GM18861 (cell line): ENCODE results near the gene ITPKB.
"Not testable (repeated sequence)": the region's sequence is repeated elsewhere in the genome, so short reads cannot be mapped to it uniquely, and the experiment has no call there.

ENCODE experiments used
- ATAC-seq: cut with Tn5 transposase; IDR thresholded peaks from one replicate; pipeline ENCODE4 v1.9.1; 2021; ENCODE audit not compliant: unreplicated experiment

The ITPKB gene

DNA sequence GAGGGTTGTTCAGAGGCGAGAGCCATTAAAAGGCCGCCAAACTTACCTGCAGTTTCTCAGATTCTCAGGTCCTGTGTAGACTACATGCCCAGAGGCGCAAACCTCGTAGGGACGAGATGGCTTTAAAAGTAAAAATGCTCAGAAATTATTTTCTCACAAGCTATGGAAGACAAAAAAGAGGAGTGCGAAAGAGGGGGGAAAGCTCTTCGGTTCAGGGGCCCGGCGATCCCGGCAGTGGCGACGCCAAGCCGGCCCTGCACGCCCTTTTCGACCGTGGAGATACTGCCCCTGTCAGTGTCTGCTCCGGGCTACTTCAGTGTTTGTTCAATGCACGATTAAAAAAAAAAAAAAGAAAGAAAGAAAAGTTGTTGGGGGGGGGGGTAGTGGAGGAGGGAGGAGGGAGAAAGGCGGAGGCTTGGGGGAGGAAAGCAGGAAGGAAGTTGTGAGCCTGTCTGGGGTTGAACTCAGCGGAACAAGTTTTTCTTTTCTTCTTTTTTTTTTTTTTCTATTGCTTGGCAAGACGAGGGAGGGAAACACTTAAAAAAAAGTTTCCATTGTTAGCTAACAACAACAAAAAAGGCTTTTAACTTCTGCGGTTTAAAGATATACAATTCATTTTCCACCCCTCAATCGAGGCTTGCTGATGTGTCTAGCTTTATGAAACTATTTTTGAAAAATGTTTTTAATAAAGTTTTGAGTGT, at the start of gene ITPKB:
Gene ITPKB (minus strand): TSS at position 288 of the 701 bp plus-strand sequence. CDS start 1,824 bp downstream, outside the sequence.
- ATAC-seq: peak; percentile 30

DNA sequence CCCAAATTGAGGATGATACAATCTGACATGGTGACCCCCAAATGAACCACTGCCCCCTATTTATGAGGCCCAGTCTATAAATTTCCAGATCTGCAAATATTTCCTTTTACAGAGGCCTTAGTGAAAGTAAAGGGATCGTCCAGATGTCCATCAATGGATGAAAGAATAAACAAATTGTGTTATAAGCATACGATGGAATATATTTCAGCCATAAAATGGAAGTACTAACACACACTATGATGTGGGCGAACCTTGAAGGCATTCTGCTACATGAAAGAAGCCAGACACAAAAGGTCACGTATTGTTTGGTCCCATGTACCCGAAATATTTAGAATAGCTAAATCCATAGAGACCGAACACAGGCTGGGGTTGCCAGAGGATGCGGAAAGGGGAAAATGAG, 48.6 kb upstream of the ITPKB start:
- no peak for ATAC-seq

GRCh38 chr1:226787071-226787470, 48.0 kb upstream of the ITPKB start:
- ATAC-seq: no peak

GRCh38 chr1:226786550-226786949, 47.5 kb upstream of the ITPKB start:
- ATAC-seq: peak; percentile 88

DNA sequence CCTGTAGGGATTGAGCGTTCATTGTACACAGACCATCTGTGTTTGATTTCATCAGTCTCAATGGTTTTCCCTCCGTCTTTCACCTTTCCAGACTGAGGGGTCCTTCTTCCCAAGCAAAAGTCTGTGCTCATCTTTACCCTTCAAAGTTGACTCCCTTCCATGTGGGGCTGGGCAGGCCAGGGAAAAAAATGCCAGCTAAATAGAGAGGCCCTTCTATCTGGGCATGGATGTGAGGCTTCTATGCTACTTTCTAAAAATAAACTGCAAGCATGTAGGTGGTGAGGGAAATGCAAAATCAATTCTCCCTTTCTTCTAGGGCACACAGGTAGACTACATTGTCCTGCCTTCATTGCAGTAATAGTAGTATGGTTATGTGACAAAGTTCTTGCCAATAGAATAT, 46.7 kb upstream of the ITPKB start:
- no peak for ATAC-seq

DNA sequence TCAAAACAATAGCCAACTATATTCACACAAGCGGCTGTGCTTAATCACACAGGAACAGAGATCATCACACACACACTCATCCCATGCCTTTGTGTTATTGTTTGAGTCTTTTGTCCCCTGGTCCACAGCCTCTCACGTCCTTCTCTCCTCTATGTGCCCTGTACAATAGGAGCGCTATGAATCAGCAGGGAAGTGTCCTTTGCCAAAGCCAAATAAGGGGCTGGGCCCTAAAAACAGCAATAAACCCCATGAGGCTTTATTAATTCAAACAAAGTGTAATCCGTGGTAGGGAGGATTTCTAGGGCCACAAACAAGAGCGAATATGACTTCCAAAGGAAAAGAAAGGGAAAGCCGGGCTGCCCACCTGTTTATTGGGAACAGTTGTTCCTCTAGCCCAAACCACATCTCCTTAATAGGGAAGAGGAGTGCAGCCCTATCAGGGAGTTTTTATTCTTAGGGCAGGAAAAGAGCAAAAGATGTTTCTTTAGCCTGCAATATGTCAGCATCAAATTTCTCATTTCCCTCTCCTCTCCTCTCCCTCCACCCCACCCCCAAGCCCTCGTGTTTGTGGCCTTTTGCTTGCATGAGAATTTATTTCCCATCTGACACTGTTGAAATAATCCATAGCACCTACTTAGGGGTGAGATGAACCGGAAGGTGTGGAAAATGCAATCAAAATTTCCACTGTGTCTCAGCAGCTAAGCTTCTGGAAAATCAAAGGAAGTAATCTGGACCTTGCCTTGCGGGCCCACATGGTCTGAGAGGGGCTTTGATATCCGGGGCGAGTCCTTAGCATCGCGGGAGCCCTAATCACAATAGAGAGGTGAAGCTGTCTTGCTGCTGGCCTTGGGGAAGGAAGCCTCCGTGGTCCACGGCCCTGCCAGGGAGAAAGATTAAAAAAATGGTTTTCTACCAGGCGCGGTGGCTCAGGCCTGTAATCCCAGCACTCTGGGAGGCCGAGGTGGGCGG, 45.3 kb upstream of the ITPKB start:
- no peak for ATAC-seq

DNA sequence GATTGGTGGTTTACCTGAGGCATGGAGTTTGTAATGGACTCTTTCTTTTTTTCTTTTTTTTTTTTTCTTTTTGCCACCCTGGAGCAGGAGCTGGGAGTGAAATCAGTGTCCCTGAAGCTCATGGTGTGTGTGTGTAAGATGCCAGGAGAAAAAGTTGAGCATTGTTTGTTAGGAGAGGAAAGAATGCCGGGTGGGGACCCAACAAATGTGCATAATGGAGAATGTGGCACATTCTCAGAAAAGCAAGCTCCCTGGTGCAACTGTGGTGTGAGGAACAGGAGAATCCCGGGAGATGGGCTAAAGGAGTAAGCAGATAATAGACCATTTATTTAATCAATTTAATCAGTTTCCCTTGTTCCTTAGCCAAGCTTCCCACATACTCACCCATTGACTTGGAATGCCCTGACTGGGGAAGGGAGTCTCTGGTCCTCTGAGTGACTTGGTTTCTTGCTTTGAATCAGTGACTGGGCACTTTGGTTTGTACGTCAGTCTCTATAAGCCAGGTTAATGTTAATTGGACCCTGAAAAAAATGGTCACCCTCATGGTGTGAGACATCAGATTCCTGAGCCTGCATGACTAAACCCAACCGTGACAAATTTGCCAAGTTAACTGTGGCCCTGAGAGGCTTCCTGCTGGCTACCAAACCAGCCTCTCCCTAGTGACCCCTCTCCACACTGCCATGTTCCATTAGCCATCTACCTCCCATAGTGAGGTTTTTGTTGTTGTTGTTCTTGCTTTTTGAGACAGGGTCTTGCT, 43.9 kb upstream of the ITPKB start:
- ATAC-seq: no peak

DNA sequence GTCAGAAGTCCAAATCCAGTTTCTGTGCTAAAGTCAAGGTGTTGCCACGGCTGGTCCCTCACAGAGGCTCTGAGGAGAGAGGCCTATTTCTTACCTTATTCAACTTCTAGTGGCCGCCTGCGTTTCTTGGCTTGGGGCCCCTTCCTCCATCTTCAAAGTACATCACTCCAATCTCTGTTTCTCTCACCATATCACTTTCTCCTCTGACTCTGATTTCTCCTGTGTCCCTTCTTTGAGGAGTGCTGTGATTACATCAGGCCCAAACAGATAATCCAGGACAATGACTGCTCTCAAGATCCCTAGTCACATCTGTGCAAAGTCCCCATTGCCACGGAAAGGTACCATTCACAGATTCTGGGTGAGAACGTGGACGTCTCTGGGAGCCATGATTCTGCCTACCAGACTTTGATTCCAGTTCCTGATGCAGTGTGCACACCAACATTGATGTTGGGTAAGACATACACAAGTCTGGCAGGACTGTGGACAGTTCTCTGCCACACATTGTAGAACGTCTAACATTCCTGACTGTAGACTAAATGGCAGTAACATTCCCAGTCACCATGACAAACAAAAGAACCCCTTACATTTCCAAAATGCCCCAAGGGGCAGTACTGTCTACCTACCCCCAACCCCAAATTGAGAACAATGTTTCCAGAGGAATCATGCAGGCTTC, 43.0 kb upstream of the ITPKB start:
- ATAC-seq: no peak

- no peak for ATAC-seq
These were observed 40.5 kb upstream of the ITPKB start for GRCh38 chr1:226779561-226779960.

DNA sequence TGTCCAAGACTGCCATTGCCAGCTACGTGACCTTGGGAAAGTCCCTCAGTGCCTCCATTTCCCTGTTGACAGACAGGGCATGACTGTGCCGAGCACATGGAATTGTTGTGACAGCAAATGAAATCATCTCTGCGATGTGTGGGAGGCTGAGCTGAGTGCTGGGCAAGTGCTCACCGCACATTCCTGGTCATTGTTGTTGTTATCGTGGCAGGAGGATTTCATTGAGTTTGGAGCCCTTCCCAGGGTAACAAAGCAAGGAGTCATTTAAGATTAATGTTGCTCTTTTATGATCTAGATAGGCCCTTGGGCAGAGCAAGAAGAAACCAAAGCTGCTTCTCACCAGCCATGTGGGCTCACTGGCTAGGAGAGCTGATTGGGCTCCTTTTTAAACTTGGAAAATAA, 39.6 kb upstream of the ITPKB start:
- no peak for ATAC-seq

GRCh38 chr1:226776975-226777374, 37.9 kb upstream of the ITPKB start:
- no peak for ATAC-seq

- no peak for ATAC-seq
These were observed 37.0 kb upstream of the ITPKB start for GRCh38 chr1:226776066-226776465.

DNA sequence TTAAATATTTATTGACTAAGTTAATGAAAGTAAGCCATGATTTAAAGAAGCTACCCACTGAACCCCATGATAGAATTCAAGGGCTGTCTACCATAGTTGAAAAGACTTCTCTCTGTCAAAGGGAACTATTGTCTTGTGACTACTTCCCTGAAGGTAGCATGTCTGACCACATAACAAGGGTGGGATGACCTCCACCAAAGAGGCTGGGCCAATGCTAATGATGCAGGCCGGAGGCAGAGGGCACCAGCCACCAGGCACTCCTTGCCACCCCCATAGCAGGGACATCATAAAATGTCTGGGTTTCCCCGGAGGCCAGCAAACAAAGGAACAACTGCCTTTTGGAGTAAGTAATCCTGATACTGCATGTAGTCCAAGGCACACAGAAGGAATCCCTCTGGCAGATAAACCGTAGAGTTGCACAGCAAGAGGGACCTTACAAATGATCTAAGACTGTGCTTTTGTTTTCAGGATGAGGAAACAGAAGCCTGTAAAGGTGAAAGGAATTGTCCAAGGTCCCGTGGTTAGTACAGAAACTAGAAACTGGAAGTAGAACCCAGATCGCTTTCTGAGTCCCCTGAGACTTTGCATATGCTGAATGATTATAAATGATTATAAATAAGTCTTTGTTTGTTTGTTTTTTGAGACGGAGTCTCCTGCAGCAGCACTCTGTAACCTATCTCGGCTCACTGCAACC, 33.5 kb upstream of the ITPKB start:
- ATAC-seq: peak; percentile 82

- ATAC-seq: not testable (repeated sequence)
These were observed 28.1 kb upstream of the ITPKB start for GRCh38 chr1:226767170-226767569.

GRCh38 chr1:226766565-226766964, 27.5 kb upstream of the ITPKB start:
- no peak for ATAC-seq

DNA sequence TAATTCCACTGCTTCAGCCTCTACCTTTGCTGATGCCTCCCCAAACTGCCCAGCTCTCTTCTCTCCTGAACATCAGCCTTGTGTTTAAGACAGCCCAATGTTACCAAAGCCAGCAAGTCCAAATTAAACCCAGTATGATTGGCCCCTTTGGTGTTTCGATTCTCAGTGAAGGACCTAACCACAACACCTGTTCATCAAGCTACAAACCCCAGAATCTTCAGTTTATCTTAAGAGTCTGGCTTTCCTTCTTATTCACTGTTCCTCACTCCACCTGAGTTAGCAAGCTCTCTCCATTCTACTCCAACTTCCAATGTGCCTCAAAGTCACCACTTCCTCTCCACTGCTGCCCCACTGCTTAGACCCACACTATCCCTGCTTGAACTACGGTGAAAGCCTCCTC, 25.5 kb upstream of the ITPKB start:
- peak; percentile 69 for ATAC-seq

- no peak for ATAC-seq
These were observed 24.8 kb upstream of the ITPKB start for GRCh38 chr1:226763905-226764264.

DNA sequence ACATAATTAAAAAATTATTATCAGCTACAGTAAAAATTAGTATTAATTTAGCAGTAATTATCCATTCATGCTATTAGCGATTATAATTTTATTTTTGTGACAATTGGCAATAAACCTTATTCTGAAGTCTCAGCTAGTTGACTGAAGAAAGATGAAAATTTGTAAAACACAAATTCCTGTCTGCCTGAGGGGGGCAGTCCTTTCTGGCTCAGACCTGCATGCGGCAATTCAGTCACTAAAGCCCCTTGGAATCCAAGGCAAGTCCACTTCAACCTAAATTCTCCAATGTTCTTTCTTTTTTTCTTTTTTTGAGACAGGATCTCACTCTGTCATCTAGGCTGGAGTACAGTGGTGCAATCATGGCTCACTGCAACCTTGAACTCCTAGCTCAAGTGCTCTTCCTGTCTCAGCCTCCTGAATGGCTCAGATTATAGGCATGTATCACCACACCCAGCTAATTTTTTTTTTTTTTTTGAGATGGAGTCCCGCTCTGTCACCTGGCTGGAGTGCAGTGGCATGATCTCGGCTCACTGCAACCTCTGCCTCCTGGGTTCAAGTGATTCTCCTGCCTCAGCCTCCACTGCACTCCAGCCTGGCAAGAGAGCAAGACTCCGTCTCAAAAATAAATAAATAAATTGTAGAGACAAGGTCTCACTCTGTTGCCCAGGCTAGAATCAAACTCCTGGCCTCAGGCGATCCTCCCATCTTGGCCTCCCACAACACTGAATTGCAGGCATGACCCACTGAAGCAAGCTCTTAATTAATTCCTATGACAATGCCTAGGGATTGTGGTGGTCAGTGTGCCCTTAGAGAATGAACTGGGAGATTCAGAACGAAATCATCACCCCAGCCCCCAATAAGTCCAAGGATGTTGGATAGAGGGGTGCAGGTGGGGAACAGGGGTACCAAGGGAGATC, 24.2 kb upstream of the ITPKB start:
- ATAC-seq: no peak

DNA sequence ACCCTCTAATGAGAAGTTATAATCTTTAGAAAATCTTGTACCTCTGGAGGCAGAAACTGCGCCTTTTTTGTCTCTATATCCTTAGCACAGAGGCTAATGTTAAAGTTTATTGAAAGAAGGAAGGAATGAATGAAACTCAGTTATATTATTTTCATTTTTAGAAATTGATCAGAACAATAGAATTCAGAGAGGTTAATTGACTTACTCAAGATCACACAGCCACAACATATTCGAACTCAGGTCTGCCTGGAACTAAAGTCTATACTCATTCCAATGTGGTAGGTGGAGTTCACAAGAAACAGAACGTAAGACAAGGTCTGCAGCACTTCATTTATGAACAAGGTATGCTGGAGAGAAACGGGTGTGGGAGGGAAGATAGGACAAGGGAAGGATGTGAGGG, 23.0 kb upstream of the ITPKB start:
- ATAC-seq: no peak
